ENCODE measurements around the gene LTF.
"Not testable (repeated sequence)": the region's sequence is repeated elsewhere in the genome, so short reads cannot be mapped to it uniquely, and the experiment has no call there.

The LTF gene

DNA sequence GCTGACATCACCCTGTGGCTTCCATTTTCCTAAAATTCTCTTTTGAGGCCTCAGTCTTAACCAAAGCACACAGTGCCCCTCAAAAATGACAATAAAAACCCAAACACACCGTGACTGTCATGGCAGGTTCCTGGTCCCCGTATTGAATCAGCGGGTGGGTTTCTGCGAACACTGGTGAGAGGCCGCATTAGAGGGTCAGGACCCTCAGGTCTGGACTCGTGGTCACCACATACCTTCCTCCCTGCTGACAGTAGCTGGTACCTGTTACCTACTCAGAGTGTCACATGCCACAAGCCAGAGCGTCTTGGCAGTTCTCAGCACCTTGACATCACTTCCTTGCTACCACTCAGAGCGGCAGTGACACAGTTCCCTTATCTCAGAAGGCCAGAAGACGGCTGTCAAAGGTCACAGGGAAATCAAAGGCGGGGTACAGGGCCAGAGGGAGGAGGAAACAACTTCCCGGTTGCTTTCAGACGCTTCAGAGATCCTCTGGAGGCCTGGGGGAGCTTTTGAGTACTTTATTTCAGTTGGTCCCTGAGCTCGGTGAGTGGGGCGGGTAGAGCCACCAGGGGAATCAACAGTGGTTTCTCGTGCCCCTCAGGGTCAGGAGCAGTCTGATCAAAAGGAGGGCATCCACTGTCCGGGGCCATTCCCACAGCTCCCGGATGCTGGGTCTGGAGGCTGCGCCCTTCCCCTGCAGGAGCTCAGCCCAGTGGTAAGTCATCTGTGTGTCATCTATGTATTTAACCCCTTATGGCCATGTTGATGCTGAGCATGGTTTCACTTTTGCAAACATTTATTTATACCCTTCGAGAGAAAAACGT lies 57.7 kb downstream of the LTF start, which contains the start of the genes CCR5AS and CCRL2:
Gene CCR5AS (minus strand): TSS at position 279 of the 824 bp plus-strand sequence.
Gene CCRL2 (plus strand): TSS at position 472 of the 824 bp plus-strand sequence. CDS start 821 bp downstream, outside the sequence.
- TF ChIP-seq, protein P1, sequence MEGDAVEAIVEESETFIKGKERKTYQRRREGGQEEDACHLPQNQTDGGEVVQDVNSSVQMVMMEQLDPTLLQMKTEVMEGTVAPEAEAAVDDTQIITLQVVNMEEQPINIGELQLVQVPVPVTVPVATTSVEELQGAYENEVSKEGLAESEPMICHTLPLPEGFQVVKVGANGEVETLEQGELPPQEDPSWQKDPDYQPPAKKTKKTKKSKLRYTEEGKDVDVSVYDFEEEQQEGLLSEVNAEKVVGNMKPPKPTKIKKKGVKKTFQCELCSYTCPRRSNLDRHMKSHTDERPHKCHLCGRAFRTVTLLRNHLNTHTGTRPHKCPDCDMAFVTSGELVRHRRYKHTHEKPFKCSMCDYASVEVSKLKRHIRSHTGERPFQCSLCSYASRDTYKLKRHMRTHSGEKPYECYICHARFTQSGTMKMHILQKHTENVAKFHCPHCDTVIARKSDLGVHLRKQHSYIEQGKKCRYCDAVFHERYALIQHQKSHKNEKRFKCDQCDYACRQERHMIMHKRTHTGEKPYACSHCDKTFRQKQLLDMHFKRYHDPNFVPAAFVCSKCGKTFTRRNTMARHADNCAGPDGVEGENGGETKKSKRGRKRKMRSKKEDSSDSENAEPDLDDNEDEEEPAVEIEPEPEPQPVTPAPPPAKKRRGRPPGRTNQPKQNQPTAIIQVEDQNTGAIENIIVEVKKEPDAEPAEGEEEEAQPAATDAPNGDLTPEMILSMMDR (IDR thresholded peaks at IDR 0.05; ENCODE audit: control insufficient read depth, extremely low read depth, insufficient read depth): no peak
- no peak for DNase-seq (ENCODE audit: low read depth)
- H3K4me3 ChIP-seq (ENCODE audit: low read depth, low read length): no peak within 1 kb of the TSS

DNA sequence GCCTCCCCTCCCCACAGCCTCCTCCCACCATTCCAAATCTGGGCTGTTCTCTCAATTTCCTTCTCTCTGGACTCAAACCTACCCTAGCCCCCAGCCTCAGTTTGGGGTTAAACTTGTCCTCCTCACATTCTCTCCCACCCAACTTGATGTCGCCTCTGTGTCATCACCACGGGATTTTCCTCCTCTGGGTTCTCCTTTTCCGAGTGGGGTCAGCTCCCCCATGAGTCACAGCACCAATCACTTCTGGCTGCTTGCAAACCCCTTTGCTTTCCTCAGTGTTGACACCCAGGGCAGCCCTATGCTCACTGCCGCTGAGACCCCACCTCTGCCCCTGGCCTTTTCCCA lies 58.3 kb downstream of the LTF start:
- TF ChIP-seq, protein P1 (IDR thresholded peaks at IDR 0.05; ENCODE audit: control insufficient read depth, extremely low read depth, insufficient read depth): no peak
- no peak for DNase-seq (ENCODE audit: low read depth)
- H3K4me3 ChIP-seq (ENCODE audit: low read depth, low read length): no peak overlapping the region

DNA sequence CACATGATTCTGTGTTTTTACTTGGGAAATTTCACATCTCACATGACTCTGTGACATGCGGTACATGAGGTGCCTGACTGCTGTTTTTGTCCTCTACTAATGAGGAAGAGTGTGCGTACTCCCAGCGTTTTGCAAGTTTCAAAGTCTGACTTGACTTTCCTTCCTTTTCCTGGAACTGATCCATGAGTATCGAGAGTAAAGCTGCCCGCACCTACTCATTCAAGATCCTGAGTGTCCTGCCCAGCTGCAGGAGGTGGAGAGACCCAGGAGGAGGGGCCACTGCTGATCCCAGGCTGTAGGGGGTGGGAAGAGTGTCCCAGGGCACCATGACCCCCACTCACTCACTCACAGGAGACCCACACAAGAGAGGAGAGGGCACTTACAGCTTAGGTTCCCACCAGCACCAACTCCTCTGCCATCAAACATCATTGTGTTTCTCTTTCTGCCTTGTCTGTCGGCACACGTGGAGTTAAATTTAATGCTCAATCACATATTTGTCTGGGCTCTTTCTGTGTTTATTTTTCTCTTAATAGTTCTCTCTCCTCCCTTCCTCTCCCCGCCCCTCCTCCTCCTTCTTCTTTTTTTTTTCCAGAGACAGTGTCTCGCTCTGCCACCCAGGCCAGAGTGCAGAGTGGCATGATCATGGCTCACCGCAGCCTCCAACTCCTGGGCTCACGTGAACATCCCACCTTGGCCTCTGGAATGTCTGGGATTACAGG lies 59.2 kb downstream of the LTF start:
- peak; percentile 77 for DNase-seq (ENCODE audit: low read depth)
- TF ChIP-seq, protein P1 (IDR thresholded peaks at IDR 0.05; ENCODE audit: control insufficient read depth, extremely low read depth, insufficient read depth): no peak
- peak overlapping the region; percentile 21 for H3K4me3 ChIP-seq (ENCODE audit: low read depth, low read length)

DNA sequence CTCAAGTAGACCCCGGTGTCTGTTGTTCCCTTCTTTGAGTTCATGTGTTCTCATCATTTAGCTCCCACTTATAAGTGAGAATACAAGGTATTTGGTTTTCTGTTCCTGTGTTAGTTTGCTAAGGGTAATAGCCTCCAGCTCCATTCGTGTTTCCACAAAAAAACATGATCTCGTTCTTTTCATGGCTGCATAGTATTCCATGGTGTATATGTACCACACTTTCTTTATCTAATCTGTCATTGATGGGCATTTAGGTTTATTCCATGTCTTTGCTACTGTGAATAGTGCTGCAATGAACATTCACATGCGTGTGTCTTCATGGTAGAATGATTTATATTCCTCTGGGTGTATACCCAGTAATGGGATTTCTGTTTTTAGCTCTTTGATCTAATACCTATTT lies 61.8 kb downstream of the LTF start:
- not testable (repeated sequence) for H3K4me3 ChIP-seq (ENCODE audit: low read depth, low read length); DNase-seq (ENCODE audit: low read depth)

DNA sequence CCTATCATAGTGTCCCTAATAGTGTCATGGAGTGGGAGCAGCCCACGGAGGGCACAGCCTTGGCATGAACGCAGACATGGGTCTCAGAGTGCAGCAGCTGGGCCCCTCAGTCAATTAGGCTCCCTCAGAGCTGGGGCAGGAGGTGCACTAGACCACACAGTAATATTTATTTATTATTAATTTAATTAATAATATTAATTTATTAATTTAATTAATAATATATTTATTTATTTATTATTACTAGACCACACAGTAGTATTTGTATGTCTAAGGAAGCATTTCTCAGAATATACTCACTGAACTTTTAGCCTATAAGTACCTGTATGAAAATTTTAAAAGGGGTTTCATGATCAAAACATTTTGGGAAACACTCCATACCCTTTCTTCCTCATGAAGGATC lies 63.1 kb downstream of the LTF start:
- DNase-seq (ENCODE audit: low read depth): no peak
- TF ChIP-seq, protein P1 (IDR thresholded peaks at IDR 0.05; ENCODE audit: control insufficient read depth, extremely low read depth, insufficient read depth): no peak
- H3K4me3 ChIP-seq (ENCODE audit: low read depth, low read length): no peak overlapping the region

DNA sequence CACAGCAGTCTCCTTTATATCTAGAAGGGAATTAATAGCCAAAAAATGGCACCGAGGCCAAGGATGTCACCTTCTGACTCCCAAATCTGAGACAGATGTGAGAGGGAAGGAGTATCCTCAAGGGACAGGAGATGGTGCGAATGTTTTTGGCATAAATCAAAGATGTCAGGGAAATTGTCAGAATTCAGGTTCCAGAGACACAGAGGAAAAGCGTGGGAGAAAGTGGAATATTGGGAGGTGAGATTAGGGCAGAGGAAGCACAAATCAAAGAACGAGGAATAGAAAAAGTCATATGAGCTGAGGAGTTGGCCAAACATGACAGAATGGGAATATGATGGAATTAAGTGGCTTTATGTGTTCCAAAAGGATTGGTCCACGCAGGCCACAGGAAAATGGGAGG lies 63.9 kb downstream of the LTF start:
- no peak for DNase-seq (ENCODE audit: low read depth)
- TF ChIP-seq, protein P1 (IDR thresholded peaks at IDR 0.05; ENCODE audit: control insufficient read depth, extremely low read depth, insufficient read depth): no peak
- no peak overlapping the region for H3K4me3 ChIP-seq (ENCODE audit: low read depth, low read length)

DNA sequence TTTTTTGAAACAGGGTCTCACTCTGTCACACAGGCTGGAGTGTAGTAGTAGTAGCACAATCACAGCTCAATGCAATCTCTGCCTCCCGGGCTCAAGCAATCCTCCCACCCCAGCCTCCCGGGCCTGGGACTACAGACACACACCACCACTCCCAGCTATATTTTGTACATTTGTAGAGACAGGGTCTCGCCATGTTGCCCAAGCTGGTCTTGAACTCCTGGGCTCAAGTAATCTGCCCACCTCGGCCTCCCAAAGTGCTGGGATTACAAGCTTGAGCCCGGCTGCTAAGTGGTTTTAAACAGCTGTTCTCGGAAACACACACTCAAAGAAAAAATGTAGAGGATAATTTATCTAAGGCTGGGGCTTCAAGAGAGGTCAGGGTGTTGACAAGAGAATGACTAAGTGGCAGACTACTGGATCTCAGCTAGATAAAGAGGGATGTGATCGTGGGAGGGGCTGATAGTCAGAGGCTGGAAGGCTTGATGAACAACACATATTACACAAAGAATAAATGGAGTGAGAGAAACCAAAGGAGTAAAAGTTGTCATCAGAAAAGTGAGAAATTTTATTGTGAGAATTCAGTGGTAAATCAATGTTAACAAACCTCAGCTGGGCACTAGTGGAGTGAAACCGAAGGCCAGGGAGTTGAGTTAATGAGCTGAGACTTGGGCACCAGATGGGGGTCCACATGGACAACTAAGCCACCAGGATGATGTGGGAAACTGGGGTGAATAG lies 64.5 kb downstream of the LTF start:
- no peak for DNase-seq (ENCODE audit: low read depth)
- TF ChIP-seq, protein P1 (IDR thresholded peaks at IDR 0.05; ENCODE audit: control insufficient read depth, extremely low read depth, insufficient read depth): no peak

More for the DNA sequence above, 64.5 kb downstream of the LTF start:
- no peak overlapping the region for H3K4me3 ChIP-seq (ENCODE audit: low read depth, low read length)

All from LNCaP clone FGC (cell line).